Measurements from ENCODE around the gene ZNF277. TPM values are rescaled to one million over a fixed set of nuclear protein-coding genes. Genes with fewer than 3 reads are reported as not detected.
"Not testable (repeated sequence)": the region's sequence is repeated elsewhere in the genome, so short reads cannot be mapped to it uniquely, and the experiment has no call there.

The ZNF277 gene
- total RNA-seq, 1 donor from 2014 or later: 31.4 TPM

DNA sequence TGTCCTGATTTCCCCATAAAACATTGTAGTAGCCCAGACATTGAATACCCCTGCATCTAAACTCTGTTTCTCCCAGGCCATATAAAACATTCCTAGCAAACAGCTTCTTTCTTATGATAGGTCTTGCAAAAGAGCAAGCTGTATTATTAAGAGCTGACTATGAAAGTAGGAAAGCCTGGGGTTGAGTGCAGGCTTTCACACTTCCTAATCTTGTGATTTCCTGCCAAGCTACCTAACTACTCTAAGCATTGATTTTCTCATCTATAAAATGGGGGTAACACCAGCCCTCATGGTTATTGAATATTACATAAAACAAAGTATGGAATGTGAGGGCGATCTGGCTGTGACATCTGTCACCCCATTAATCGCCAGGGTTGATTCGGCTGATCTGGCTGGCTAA lies 81.8 kb downstream of the ZNF277 start:
- DNase-seq (ENCODE audit: low read depth): no peak

DNA sequence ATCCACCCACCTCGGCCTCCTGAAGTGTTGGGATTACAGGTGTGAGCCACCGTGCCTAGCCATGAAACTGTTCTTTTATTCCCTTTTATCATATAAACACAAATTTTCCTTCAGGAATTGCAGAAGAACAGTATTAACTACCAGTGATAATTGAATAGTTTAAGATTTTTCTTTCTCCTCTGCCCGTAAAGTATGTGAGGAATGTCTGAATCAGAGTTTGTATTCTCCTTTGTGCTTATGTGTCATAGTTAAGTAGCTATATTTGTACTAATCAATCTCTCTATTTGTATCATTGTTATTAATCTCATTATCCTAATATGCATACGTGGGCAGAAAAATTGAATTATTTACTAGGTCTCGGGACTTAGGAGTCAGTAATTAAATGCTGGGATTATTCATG lies 83.6 kb downstream of the ZNF277 start:
- peak; percentile 12 for DNase-seq (ENCODE audit: low read depth)

DNA sequence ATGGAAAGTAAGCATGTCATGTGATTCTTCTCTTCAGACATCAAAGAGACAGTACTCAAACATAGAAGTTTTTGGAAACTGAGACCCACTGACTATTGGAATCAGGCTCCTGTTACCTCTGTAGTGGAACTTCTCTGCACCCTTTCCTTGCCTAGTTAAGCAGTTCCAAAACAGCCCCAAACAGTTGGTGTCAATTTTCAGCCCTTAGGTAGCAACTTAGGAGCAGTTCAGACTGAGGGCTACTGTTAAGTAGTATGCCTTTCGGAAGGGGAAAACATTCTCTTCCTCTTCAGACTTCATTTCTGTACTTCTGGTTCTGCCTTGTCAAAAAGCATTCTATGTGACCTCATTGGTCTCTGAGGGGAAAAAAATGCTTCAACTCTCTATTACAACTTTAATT lies 85.7 kb downstream of the ZNF277 start:
- DNase-seq (ENCODE audit: low read depth): no peak

DNA sequence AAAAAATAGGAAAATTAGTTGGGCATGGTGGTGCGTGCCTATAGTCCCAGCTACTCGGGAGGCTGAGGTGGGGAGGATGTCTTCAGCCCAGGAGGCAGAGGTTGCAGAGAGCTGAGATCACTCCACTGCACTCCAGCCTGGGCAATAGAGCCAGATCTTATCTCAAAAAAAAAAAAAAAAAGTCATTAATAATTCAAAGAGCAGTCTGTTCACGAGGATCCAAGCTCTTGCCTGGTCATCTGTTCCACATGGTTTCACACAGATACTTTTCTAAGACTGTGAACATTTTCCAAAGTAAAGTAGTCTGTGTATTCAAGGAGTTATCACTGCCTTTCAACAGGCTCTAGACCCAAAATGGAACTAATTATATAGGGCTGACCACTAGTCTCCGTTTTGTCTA lies 86.9 kb downstream of the ZNF277 start:
- DNase-seq (ENCODE audit: low read depth): no peak

DNA sequence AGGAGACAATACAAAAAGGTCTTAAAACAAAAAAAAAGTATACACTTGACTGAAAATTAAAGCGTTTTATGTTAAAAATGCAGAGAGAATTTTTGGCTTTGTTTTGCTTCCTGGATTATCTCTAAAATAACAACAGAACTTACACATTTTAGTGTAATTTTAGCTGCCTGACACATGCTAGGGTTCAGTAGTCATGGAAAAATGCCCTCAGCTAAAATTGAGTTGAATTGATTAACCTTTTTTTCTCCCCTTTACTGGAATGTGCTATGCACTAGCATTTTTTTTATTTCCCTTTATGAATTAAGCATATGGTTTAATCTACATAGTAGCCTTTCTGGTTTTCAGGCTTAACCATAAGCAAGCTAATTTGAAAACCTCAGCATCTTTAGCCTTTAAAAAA lies 89.9 kb downstream of the ZNF277 start:
- no peak for DNase-seq (ENCODE audit: low read depth)

DNA sequence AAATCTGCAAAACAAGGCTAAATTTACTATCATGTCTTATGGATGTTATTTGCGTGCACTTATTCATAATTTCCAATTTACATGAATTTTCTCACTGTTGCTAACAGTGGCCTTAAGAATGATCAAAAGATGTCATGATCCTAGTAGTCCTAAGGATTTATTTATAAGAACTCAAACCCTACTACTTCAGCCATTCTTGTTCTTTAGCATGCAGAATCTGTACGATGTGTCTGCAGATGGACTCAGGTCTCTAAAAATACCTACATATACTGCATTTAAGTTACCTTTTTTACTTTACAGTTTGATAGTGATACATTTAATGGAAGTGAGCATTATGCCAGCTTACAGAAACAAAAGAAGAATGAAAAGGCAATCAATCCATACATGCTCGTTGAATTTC lies 91.2 kb downstream of the ZNF277 start:
- no peak for DNase-seq (ENCODE audit: low read depth)

DNA sequence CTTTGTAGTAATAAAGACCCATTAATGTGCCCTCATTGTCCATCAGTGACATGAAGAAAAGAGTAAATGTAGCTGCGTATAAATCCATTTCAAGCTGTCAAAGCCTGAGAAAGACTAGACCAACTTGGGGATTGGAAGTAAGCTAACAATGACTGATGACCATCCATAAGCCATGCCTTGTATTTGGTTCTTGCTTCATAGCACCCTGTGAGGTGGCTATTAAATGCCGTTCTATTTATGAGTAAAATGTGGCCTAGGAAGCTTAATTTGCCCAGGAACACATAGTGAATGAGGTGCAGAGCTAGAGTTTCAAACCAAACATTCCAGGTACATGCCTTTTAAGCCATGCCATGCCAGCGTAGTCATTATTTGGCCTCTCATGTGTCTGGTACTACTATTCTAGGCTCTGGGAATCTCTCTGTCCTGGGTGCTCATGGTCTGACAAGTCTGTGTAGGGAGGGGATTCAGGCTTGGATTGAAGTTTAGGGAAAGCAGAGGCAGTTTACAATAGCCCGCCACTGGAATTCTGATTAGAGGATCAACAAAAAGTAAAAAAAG lies 92.1 kb downstream of the ZNF277 start:
- DNase-seq (ENCODE audit: low read depth): peak; percentile 50

DNA sequence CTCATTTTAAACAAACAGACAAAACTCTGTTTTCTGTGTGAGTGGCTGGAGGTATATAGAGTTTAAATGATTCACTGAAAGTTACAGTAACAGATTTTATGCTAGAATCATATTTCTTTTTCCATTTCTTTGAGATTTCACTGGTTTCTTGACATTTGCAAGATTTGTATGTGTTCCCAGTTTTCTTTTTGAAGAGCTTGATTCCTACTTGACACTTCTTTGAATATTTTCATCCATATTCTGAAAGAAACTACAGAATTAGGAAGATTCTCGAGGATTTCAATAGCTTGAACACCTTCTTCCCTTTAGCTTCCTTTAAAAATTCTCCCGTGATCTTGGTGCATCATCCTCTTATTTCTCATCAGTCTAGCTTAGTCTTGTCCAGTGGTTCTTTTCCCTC lies 93.6 kb downstream of the ZNF277 start:
- no peak for DNase-seq (ENCODE audit: low read depth)

DNA sequence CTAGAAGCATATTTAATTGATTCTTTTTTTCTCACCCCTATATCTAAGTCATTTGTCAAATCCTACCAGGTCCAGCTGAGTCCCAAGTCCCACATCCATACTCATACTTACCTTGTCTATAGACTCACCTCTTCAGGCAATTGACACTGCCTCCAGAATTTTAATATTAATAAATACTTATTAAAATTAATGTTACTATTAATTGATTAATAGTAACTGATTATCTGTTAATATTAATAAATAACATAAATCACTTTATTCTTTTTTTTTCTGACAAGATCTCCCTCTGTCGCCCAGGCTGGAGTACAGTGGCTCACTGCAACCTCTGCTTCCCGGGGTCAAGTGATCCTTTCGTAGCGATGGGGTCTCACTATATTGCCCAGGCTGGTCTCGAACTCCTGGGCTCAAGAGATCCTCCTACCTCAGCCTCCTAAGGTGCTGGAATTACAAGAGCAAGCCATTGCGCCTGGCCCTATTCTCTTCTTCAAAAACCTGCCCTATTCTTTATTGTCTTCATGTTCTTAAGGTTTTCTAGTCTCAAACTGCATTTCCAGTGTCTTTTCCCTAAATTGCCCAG lies 94.4 kb downstream of the ZNF277 start:
- no peak for DNase-seq (ENCODE audit: low read depth)

DNA sequence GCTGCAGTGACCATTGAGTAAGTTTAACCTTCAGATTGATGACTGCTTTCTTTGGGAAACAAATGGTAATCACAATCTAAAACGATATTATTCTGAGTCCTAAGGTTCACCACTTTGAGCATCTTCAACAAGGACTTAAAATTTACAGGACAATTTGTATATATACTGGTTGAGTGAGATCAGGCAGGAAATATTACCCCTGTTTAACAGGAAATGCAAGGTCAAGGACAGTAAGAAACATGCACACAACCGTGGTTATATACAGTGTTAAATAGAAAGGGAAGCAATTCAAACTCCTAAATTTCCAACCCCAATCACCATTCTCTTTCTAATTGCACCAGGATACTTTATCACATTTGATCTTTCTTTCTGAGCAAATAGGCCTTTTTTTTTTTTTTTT lies 96.1 kb downstream of the ZNF277 start:
- no peak for DNase-seq (ENCODE audit: low read depth)

DNA sequence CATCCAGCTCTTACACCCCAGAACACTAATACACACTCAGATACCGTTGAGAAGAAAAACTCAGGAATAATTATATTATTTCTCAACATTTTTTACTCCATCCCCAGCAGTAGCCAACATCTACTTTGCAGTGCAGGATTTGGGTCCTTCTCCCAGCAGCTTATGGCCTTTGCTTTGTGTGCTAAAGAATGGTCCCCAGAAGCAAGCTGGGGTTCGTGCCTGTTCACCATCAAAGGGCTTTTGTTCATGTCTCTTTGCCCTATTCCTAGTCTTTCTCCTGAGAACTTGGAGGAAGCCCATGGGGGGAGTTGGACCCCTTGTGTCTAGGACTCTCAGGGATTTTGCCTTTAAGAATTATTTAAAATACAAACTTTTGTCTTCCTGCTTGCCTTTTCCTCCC lies 100.4 kb downstream of the ZNF277 start:
- DNase-seq (ENCODE audit: low read depth): no peak

DNA sequence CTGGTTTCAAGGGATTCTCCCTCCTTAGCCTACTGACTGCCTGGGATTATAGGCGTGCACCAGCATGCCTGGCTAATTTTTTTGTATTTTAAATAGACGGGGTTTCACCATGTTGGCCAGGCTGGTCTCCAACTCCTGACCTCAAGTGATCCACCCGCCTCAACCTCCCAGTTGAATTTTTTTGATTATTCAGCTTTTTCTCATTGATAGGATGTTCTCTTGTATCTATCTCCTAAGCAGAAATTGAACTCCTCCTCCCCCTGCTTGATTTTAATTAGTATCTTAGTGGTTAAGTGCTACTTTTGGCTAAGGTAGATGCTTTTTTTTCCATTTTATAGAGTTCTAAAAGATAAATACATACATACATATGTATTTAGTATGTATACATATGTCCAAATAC lies 101.0 kb downstream of the ZNF277 start:
- DNase-seq (ENCODE audit: low read depth): no peak

DNA sequence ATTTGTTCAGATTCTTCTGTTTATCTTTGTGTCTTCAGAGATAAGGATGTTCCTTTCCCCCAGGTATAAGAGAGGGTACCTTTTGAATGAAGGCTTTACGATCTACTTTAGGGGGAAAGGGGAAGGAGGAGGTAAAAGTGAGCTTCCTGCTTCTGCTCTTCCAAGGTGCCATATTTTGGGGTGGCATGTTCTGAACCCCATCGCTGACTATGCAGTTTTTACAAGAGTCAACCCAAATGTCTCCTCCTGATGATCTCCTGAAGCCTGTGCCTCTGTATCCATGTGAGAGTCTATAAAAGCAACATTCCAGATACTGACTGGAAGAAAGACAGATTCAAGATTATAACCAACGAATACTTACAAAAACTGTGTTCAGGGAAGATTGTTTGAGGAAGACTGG lies 102.5 kb downstream of the ZNF277 start:
- DNase-seq (ENCODE audit: low read depth): no peak

DNA sequence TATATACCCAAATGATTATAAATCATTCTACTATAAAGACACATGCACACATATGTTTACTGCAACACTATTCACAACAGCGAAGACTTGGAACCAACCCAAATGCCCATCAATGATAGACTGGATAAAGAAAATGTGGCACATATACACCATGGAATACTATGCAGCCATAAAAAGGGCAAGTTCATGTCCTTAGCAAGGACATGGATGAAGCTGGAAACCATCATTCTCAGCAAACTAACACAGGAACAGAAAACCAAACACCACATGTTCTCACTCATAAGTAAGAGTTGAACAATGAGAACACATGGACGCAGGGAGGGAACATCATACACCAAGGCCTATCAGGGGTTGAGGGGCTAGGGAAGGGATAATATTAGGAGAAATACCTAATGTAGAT lies 110.3 kb downstream of the ZNF277 start:
- DNase-seq (ENCODE audit: low read depth): not testable (repeated sequence)

DNA sequence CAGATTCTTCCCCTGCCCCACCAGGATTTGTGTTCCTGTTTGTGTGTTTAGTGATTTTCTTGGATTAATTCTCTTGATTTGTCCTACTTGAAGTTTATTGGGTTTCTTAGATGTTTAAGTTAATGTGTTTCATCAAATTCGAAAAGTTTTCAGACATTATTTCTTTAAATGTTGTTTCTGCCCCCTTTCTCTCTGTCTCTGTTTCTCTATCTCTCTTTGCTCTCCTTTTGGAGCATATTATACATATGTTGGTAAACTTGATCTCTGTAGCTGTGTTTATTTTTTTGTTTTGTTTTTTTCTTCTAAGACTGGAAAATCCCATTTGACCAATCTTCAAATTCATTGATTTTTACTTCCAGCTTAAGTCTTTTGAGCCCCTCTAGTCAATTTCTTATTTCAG lies 115.6 kb downstream of the ZNF277 start:
- DNase-seq (ENCODE audit: low read depth): no peak

DNA sequence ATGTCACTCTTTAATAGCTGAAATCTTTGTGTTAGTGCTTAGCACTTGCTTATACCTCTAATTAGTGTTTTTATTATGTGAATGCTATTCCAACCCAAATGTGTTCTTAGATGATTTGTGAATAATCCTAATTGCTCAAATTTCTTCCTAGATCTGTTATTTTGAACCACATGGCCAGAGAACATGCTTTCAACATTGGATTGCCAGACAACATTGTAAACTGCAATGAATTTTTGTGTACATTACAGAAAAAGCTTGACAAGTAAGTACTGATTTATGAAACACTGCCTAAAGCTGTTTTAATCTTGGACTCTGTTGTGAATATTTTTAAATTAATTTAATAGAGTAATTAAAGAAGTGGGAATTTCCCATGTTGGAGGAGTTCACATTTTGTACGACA lies 121.1 kb downstream of the ZNF277 start:
- DNase-seq (ENCODE audit: low read depth): no peak

DNA sequence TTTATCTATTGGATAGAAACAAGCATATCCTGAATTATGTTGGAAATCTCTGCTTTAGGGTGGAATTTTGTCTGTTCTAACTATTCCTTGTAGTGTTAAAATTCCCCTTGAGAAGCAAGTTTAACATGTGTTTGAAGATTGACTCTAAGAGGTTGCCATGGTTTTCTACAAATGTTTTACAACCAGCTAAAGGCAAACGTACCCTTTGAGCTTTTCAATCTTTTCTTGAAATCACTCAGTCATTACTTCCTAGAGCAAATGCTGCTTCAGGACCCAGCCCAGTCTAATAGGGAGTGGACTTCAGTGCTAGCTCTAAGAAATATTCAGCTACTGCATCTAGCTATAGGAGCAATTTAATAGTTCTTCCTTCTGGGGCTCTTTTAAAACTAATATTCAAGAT lies 125.0 kb downstream of the ZNF277 start:
- DNase-seq (ENCODE audit: low read depth): no peak

DNA sequence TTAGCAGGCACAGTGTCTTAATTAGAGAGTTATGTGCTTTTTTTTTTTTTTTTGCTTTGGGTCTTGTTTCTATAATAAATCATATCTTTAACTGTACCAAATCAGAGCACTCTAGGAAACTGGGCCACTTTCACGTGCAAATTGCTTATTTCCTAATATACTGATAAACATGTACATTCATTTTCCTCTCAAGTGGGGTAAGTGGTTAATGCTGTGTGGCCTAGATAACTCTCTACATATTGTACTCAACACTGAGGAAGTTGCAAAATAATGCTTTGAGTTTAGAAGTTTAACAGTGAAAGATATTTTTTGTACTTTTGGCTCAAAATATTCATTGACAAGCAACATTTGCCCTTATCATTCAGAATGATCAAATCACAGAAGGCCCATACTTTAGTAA lies 127.9 kb downstream of the ZNF277 start:
- no peak for DNase-seq (ENCODE audit: low read depth)

DNA sequence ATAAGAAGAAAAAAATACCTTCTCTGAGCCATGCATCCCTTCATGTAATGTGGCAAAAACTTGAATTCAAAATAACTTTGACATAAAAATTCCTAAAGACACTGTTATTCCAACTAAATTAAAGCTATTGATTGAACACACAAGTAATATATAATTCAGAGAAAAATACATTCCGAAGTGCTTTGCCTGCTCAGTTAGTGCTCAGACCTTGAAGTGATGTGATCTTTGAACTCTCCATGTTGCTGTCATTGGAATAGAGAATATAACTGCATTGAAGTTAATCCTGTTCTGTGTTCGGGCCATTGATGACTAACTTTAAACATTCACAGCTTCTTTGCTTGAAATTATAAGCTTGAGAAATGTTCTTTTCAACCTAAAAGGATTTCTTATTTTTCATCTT lies 129.8 kb downstream of the ZNF277 start:
- DNase-seq (ENCODE audit: low read depth): no peak

DNA sequence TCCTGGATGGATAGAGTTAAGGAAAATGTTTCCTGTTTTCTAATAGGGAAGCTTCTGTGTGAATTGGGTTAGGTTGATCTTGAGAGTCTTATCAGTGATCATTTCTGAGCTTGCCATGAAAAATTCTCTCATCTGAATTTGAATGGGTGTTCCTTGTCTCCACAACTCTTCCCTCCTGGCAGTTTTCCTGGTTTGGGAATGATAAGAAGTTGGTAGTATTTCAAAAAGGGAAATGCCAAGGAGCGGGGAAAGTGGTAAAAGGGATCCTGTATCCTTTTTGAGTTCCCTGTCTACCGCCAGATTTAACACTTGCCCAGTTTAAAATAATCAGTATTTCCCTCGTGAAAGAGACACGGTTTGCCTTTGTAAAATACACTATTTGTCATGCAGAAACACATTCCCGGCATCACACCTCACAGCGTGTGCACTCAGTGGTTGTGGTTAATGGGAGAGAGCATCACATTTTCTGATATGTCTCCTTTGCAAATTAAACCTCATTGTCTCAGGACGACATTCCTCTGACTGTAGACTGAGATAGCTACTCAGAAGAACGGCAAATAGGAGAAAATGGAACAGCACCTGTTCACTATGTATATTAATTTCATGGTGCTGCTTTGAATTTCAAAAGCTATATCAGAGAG lies 130.6 kb downstream of the ZNF277 start:
- no peak for DNase-seq (ENCODE audit: low read depth)

DNA sequence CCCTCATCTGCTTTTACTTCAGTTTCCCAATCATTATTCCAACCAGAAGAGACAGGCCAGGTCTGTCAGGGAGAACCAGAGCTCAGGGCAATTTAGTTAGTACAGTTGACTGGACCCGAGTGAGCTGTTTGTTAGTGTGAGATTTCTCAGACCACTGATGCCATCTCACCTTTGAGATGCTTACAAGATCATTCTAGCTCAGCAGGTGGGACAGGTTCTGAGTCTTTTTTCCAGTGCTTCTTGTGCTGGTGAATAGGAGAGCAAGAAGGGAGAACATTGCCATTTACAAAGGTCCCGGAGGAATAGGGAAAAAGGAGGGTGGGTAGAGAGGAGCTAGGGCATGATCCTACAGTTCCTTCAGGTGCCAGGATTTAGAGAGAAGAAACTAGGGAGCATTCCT lies 131.4 kb downstream of the ZNF277 start:
- DNase-seq (ENCODE audit: low read depth): no peak

DNA sequence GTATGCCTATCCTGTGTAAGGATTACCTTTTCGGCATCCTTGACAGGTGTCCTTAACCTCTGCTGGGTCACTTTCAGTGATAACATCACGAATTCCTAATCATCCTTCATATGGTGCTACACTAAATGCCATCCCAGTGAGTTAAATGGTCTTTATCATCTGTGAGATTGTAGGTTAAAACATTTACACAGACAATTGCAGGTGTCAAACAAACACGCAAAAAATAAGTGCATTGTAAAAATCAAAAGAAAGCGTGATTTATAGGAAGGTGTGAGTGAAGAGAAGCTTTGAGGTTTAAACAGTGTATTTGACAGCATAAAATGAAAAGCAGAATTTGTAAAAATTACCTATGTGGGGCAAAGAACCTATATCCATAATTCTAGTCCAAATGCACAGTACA lies 132.3 kb downstream of the ZNF277 start:
- DNase-seq (ENCODE audit: low read depth): no peak

DNA sequence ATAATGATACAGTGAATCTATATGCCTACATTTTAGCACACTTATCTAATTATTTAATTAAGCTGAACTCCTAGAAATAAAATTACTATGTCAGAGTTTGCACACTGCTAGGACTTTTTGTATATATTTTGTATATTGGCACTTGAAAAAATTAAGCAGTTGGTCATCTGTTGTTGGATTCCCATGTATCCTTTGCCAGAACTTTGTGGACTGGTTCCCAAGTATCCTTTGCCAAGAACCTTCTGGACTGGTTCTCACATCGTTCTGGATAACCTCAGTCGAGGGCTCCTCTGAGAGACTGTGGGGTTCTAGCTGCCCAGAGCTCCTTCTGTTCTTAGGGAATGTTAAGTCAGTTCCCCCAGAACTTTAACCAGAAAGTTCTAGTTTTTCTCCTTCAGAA lies 135.0 kb downstream of the ZNF277 start:
- DNase-seq (ENCODE audit: low read depth): no peak

Data from myocyte (in vitro differentiated cells).